Lung (tissue), 12 donors: ENCODE measurements around the gene PHLDA1. TPM values are rescaled to one million over a fixed set of nuclear protein-coding genes. Genes with fewer than 3 reads are reported as not detected.

Experiments
- ATAC-seq: fragments of 200-7000 bp; cut with Tn5 transposase; one replicate; pipeline ENCODE4 v1.9.1; 2020; ENCODE audit warnings: moderate number of reproducible peaks; ENCODE audit not compliant: insufficient read depth, low FRiP score
- DNase-seq, 3 donors: peaks; one replicate each; pipeline ENCODE4 v3.0.0-alpha.2; 2013 to 2017
- H3K27ac ChIP-seq, 2 donors: one replicate each; pipeline ENCODE4 v1.5.1; 2013; ENCODE audit warnings: mild to moderate bottlenecking in 2 of 2, moderate library complexity in 2 of 2, control low read depth in 1 of 2, inconsistent platforms in 1 of 2, low read depth in 1 of 2, low read length in 1 of 2
- H3K27me3 ChIP-seq, 3 donors: one replicate each; pipeline ENCODE4 v1.5.1; 2013; ENCODE audit warnings: low read length in 2 of 3; ENCODE audit not compliant: control insufficient read depth in 3 of 3, insufficient read depth in 3 of 3
- H3K36me3 ChIP-seq, 4 donors: one replicate each; pipeline ENCODE4 v1.5.1; 2013; ENCODE audit warnings: low read length in 4 of 4, mild to moderate bottlenecking in 1 of 4, moderate library complexity in 1 of 4; ENCODE audit not compliant: control insufficient read depth in 4 of 4, insufficient read depth in 4 of 4
- H3K4me1 ChIP-seq, 5 donors: one replicate each; pipeline ENCODE4 v1.5.1; 2013; ENCODE audit warnings: low read length in 5 of 5, mild to moderate bottlenecking in 2 of 5, moderate library complexity in 1 of 5; ENCODE audit not compliant: control insufficient read depth in 5 of 5, insufficient read depth in 5 of 5
- H3K4me3 ChIP-seq: one replicate; pipeline ENCODE4 v1.5.1; 2013; ENCODE audit warnings: mild to moderate bottlenecking, control low read depth, moderate library complexity
- H3K9ac ChIP-seq, 2 donors: one replicate each; pipeline ENCODE4 v1.5.1; 2013; ENCODE audit warnings: low read length in 2 of 2, control low read depth in 1 of 2; ENCODE audit not compliant: insufficient read depth in 1 of 2
- H3K9me3 ChIP-seq, 4 donors: one replicate each; pipeline ENCODE4 v1.5.1; 2013; ENCODE audit warnings: low read length in 3 of 4, mild to moderate bottlenecking in 1 of 4, moderate library complexity in 1 of 4; ENCODE audit not compliant: control insufficient read depth in 4 of 4, insufficient read depth in 3 of 4
- WGBS, 2 donors: extraction: QIAGEN DNeasy Blood & Tissue Kit; methylation state at CpG; one replicate each; pipeline ENCODE4 v1.1.7; 2013; 5-methylcytosine and 5-hydroxymethylcytosine counted together
- polyA plus RNA-seq, 2 donors: library from polyadenylated mRNA; stranded (reverse); fragments of 200-250 nt; gene quantifications; one replicate each; pipeline ENCODE4 v1.2.1, GENCODE V29; 2013
- total RNA-seq, 2 donors: library from RNA; depleted of rRNA in 1 of 2; stranded (reverse); fragments of >200 nt in 1 of 2; gene quantifications; one replicate each; pipeline ENCODE4 v1.2.1, GENCODE V29; 2014 to 2021
- TF ChIP-seq, protein P1 (sequence below): IDR thresholded peaks from 2 replicates; pipeline ENCODE4 v1.5.1; 2012; ENCODE audit warnings: mild to moderate bottlenecking; ENCODE audit errors: control extremely low read depth, extremely low read depth
- donor health status: control.
- donor health status: control.
- donor health status: Bipolar disorder and iron deficiency.
- donor health status: healthy.
- donor health status: DM: yes; HTN: yes; CAD: no.

Gene PHLDA1
- total and polyA plus RNA-seq, 4 donors, result 6.5 to 22.1 (median 17.2) TPM

- Histone ChIP-seq H3K4me1 (peaks cover 0 to 6% (median 1%) of the 10 kb centered on the region in 5 donors), H3K27ac (no peak overlapping the region), H3K4me3 (no peak overlapping the region), H3K9ac (no peak overlapping the region), H3K9me3 (peaks cover 0 to 7% (median 4%) of the 10 kb centered on the region in 4 donors), H3K36me3 (peaks cover 7 to 51% (median 17%) of the 10 kb centered on the region in 4 donors), H3K27me3 (no peaks in the 10 kb centered on the region)
- TF ChIP-seq, protein P1, sequence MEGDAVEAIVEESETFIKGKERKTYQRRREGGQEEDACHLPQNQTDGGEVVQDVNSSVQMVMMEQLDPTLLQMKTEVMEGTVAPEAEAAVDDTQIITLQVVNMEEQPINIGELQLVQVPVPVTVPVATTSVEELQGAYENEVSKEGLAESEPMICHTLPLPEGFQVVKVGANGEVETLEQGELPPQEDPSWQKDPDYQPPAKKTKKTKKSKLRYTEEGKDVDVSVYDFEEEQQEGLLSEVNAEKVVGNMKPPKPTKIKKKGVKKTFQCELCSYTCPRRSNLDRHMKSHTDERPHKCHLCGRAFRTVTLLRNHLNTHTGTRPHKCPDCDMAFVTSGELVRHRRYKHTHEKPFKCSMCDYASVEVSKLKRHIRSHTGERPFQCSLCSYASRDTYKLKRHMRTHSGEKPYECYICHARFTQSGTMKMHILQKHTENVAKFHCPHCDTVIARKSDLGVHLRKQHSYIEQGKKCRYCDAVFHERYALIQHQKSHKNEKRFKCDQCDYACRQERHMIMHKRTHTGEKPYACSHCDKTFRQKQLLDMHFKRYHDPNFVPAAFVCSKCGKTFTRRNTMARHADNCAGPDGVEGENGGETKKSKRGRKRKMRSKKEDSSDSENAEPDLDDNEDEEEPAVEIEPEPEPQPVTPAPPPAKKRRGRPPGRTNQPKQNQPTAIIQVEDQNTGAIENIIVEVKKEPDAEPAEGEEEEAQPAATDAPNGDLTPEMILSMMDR, result no peak
- no peak for ATAC-seq
- 95% methylated on average over 1 of the region's 1 CpG for WGBS, 2 donors
- no peak for DNase-seq
These were observed 33.3 kb upstream of the PHLDA1 start for GRCh38 chr12:76064904-76065303.

- Histone ChIP-seq H3K4me3 (no peak overlapping the region), H3K9ac (no peak overlapping the region), H3K27ac (no peak overlapping the region), H3K27me3 (no peaks in the 10 kb centered on the region), H3K36me3 (peaks cover 8 to 56% (median 23%) of the 10 kb centered on the region in 4 donors), H3K9me3 (peaks cover 0 to 5% (median 3%) of the 10 kb centered on the region in 4 donors), H3K4me1 (peaks cover 0 to 6% (median 0%) of the 10 kb centered on the region in 5 donors)
- 25 to 42% methylated on average over 2 of the region's 2 CpGs for WGBS, 2 donors
- TF ChIP-seq, protein P1, result no peak
- DNase-seq (no peak), ATAC-seq (no peak)
These were observed 28.5 kb upstream of the PHLDA1 start for GRCh38 chr12:76060111-76060510.

DNA sequence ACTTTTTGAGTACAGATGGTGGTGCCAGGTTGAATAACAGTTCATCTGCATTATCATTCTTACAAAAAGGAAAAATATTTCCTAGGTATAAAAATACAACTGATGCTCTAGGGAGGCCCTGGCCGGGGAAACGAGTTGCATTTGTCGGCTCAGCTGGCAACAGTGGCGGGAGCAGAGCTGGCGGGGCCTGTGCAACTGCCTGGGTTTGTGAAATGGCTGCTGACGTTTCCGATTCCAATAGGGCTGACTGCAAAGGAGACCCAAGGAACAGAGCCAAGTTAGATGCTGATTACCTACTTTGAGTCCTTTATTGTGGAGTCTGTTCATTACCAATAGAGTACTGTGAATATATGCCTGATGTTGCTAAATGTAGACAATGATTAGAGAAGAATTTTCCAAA, 25.8 kb upstream of the PHLDA1 start:
- WGBS, 2 donors, result 95 to 97% methylated on average over 7 of the region's 7 CpGs
- peaks cover 0 to 6% (median 0%) of the 10 kb centered on the region in 5 donors for H3K4me1 ChIP-seq
- H3K9me3 ChIP-seq, result no peaks in the 10 kb centered on the region
- TF ChIP-seq, protein P1, result no peak
- no peak overlapping the region for H3K4me3 ChIP-seq
- H3K9ac ChIP-seq, result no peak overlapping the region
- no peak for DNase-seq
- no peaks in the 10 kb centered on the region for H3K27me3 ChIP-seq
- ATAC-seq, result no peak
- no peak overlapping the region for H3K27ac ChIP-seq
- H3K36me3 ChIP-seq, result peaks cover 11 to 64% (median 24%) of the 10 kb centered on the region in 4 donors

DNA sequence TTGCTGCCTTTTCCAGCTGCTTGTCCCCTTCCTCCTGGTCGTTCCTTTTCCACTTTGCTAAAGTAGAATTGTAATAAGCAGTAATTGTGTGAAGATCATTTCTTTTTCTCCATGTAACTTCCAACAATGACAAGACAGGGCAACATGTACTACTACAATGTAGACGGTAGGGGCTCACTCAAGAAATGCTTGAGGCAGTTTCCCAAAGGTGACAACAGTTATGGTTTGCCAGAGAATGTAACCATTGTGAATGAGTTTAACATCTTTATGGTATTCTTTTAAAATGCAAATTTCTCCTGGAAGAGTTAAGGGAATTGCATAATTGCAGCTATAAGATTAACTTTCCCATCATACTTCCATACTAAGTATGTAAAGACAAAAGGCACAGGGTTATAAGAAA, 23.8 kb upstream of the PHLDA1 start:
- Histone ChIP-seq H3K9ac (no peak overlapping the region), H3K4me1 (no peaks in the 10 kb centered on the region), H3K27ac (no peak overlapping the region), H3K9me3 (no peaks in the 10 kb centered on the region), H3K4me3 (no peak overlapping the region), H3K36me3 (peaks cover 14 to 60% (median 28%) of the 10 kb centered on the region in 4 donors), H3K27me3 (no peaks in the 10 kb centered on the region)
- 85 to 90% methylated on average over 2 of the region's 2 CpGs for WGBS, 2 donors
- TF ChIP-seq, protein P1, result no peak
- DNase-seq, result no peak
- ATAC-seq, result no peak
